ENCODE measurements around the gene STRIP1.

The STRIP1 gene

DNA sequence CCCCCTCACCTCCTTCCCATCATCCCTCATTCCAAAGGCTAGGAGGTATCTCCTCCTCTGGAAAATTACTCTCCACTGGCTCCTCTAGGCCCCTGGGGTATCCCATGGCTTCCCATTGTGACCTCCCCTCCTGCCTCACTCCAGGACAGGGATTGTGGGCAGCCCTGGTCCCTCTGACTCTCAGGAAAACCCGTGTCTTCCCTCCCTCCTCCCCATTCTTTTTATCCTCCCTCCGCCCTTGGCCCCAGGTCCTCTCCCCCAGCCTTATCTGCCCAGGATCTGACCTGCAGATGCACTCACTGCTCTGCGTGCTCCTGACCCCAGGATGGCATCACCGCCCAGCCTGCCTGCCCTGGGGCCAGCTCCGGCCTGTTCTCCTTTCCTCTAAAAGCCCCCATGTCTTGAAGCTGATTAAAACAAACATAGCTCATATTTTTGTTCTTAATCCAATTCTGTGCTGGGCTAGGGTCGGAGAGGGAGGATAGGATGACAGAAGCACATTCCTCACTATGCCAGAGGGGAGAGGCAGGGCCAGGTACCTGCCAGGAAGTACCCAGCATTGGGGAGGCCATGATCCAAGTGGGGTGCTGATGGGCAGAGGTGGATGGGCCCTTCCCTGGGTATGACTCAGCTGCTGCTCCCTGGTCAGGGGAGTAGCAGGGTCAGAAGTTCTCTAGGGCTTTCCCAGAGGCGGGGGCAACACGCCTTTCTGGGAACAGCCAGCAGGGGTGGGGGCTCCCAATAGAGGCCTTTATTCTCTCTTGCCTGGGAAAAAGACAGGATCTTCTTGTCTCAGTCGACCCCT, 64.0 kb downstream of the STRIP1 start:
- DNase-seq (ENCODE audit: insufficient read length, low spot score) (no peak), FAIRE-seq (no peak)
- no peak for TF ChIP-seq SPI1 (IDR thresholded peaks at IDR 0.05; ENCODE audit: low read depth, low read length)
- TF ChIP-seq PAX5 (IDR thresholded peaks at IDR 0.05; ENCODE audit: insufficient read depth, low read length, severe bottlenecking) = no peak
- TF ChIP-seq TAF1 (IDR thresholded peaks at IDR 0.05; ENCODE audit: low read depth, low read length) = no peak
- no peak for TF ChIP-seq POLR2A (IDR thresholded peaks at IDR 0.05; ENCODE audit: low read depth, low read length)
- TF ChIP-seq POU2F2 (IDR thresholded peaks at IDR 0.05; ENCODE audit: low read depth, low read length) = no peak
- no peak for TF ChIP-seq POLR2AphosphoS5 (IDR thresholded peaks at IDR 0.05; ENCODE audit: low read depth, low read length)

DNA sequence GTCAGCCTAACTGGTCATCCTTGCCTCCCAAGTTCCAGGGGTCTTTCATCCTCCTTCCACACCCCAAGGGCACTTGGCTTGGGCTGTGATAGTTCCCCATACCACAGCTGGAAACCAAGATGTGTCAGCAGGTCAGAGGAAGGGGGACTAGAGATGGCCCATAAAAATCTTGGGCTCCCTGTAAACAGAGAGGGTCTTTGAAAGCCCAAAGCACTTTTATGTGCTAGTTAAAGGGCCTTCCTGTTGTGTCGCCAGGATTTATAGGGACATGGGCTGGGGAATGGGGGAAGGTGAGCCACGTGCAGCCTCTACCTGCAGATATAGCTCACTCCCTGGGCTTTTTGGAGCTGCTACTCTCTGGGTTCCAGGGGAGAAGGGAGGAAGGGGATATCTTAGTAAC, 65.9 kb downstream of the STRIP1 start:
- no peak for FAIRE-seq
- TF ChIP-seq POLR2AphosphoS5 (IDR thresholded peaks at IDR 0.05; ENCODE audit: low read depth, low read length) = no peak
- TF ChIP-seq POU2F2 (IDR thresholded peaks at IDR 0.05; ENCODE audit: low read depth, low read length) = no peak
- TF ChIP-seq SPI1 (IDR thresholded peaks at IDR 0.05; ENCODE audit: low read depth, low read length) = no peak
- TF ChIP-seq TAF1 (IDR thresholded peaks at IDR 0.05; ENCODE audit: low read depth, low read length) = no peak
- TF ChIP-seq PAX5 (IDR thresholded peaks at IDR 0.05; ENCODE audit: insufficient read depth, low read length, severe bottlenecking) = no peak
- no peak for TF ChIP-seq POLR2A (IDR thresholded peaks at IDR 0.05; ENCODE audit: low read depth, low read length)
- no peak for DNase-seq (ENCODE audit: insufficient read length, low spot score)

DNA sequence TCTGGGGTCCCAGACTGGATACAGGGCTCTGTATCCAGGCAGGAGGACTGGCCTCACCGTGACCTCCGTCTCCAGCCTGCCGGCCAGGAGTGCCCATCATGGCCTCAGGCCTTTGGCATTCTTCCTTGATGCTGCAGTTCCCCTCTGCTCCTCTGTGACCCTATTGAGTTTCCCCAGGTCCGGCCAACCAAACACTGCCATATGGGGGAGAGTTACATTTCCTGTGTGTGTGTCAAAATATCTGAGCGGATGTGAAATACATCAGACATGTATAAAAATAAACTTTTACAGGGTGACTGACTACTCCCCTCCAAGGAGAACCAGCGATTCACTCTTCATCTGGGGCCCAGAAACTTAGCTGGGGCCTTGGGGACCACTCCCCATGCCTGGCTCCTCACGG, 67.7 kb downstream of the STRIP1 start:
- no peak for TF ChIP-seq POLR2A (IDR thresholded peaks at IDR 0.05; ENCODE audit: low read depth, low read length)
- TF ChIP-seq POLR2AphosphoS5 (IDR thresholded peaks at IDR 0.05; ENCODE audit: low read depth, low read length) = no peak
- no peak for TF ChIP-seq SPI1 (IDR thresholded peaks at IDR 0.05; ENCODE audit: low read depth, low read length)
- no peak for TF ChIP-seq TAF1 (IDR thresholded peaks at IDR 0.05; ENCODE audit: low read depth, low read length)
- no peak for TF ChIP-seq PAX5 (IDR thresholded peaks at IDR 0.05; ENCODE audit: insufficient read depth, low read length, severe bottlenecking)
- TF ChIP-seq POU2F2 (IDR thresholded peaks at IDR 0.05; ENCODE audit: low read depth, low read length) = no peak
- peak; percentile 39 for DNase-seq (ENCODE audit: insufficient read length, low spot score)
- FAIRE-seq = peak; percentile 72

Measured in GM12891 (cell line).